ENCODE measurements around the gene MOSMO.

DNA sequence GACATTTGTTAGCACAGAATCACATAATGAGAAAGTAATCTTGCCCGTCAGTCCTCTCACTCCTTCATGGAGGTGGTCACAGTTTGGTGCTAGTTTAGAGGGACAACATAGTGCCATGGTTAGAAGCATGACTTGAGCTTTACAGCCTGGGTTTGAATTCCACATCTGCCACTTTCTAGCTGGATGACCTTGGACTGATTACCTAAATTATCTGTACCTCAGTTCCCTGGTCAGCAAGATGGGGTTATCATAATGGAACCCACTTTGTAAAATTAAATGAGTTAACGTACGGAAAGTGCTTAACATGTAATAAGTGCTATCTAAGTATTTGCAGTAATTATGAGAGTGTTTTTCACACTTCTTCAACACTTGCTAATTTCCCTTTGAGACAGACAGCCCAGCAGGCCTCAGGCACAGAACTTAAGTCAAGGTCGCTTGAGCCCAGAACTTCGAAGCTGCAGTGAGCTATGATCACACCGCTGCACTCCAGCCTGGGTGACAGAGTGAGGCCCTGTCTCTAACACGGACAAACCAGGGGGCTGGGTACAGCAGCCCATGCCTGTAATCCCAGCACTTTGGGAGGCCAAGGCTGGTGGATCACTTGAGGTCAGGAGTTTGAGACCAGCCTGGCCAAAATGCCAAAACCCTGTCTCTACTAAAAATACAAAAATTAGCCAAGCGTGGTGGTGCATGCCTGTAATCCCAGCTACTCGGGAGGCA lies 91.5 kb downstream of the MOSMO start:
- TF ChIP-seq CTCF (conservative IDR thresholded peaks at IDR 0.05; ENCODE audit: low read depth, low read length) (no peak), RAD21 (IDR thresholded peaks at IDR 0.05; ENCODE audit: low read length) (no peak), POLR2A (IDR thresholded peaks at IDR 0.05; ENCODE audit: low read depth, low read length) (no peak), BHLHE40 (IDR thresholded peaks at IDR 0.05; ENCODE audit: low read depth, low read length) (no peak), USF2 (IDR thresholded peaks at IDR 0.05; ENCODE audit: low read depth, low read length) (no peak), RCOR1 (IDR thresholded peaks at IDR 0.05; ENCODE audit: insufficient replicate concordance, low read length) (no peak), RFX5 (IDR thresholded peaks at IDR 0.05; ENCODE audit: low read depth, low read length) (no peak), NFE2L2 (IDR thresholded peaks at IDR 0.05; ENCODE audit: low read depth, low read length) (no peak), SMC3 (IDR thresholded peaks at IDR 0.05; ENCODE audit: low read depth, low read length) (no peak), MXI1 (IDR thresholded peaks at IDR 0.05; ENCODE audit: borderline replicate concordance, low read depth, low read length) (no peak), CEBPB (IDR thresholded peaks at IDR 0.05; ENCODE audit: low read depth, low read length) (no peak), MAZ (IDR thresholded peaks at IDR 0.05; ENCODE audit: borderline replicate concordance, low read depth, low read length) (no peak)
